GM19193 (cell line): ENCODE measurements around the gene ADGRF1.

Experiments used
- POLR2A ChIP-seq: IDR thresholded peaks from 4 replicates; pipeline ENCODE4 v1.6.1; 2011; ENCODE audit not compliant: insufficient read depth, insufficient read length; ENCODE audit errors: extremely low read depth

The ADGRF1 gene

DNA sequence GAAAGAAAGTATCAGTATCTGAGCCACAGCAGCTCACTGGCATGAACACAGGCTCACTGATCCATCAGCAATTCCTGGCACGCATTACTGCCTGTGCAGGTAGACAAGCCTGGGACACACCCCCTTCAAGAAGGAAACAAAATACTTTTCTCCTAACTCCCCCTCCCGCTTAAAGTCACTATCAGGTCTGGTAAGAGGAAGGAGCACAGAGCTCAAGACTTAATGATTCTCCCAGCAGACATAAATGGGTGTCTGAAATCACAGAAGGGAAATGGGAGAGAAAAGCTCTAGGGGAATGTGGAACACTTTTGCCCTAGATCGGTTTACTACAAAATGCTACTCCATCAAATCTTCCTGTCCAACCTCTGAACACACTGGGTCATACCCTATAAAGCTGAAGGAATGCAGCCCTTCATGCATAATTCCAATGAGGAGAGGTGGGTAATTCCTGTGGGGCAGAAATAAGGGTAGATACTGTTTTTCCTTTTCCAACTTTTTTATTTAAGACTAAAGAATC lies at the start of gene ADGRF1:
TSS of gene ADGRF1 (minus strand) at position 58 of the 517 bp plus-strand sequence. CDS start 13,271 bp downstream, outside the sequence.
- TF ChIP-seq POLR2A, result no peak

DNA sequence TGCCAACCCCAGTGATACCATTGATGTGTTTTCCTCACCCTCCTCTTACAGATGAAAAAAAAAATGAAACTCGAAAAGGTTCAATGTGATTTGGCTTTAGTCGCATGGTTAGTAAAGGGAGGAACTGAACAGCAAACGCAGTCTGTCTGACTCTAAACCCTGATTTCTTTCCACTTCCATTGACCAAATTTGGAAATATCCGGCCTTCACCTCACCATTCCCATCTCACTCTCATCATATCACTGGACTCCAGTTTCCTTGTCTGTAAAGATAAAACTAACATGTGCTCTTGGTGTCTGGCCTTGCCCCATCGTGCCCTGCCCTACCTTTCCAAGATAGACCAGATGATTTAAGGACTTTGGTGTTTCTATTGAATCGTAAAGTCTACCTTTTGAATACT lies 48.7 kb upstream of the ADGRF1 start:
- TF ChIP-seq POLR2A, result no peak

DNA sequence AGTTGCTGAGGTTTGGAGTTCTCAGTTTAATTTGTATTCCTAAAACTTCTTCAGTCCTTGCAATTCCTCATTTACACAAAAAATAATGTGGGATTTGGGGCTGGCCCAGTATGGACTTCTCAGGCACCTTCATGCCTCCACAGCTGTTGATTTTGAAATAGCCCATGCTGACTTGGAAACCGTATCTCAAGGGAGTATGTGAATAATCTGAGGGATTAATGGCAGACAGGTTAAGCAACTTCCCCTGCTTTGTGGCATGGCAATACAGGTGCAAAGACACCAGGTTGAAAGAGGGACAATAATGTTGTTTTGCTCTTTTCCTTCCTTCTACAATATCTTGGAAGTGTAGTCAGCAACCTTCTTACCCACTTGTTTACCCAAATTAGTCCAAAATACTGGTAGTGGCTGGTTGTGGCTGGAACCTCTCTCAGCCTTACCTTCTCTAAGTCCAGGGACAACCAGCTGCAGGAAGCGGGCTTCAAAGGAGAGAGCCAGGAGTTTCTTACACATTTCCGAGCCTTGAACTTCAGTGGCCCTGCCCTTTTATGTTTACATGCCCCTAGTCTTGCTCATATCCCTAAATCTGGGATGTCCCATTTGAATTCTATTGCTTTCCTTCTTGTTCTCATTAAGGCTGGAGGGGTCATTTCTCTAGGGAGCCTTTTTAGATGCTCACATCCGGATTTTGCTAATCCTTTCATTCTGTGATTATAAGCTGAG lies 44.1 kb upstream of the ADGRF1 start:
- TF ChIP-seq POLR2A, result no peak

GRCh38 chr6:47084610-47085009 lies 42.5 kb upstream of the ADGRF1 start:
- TF ChIP-seq POLR2A, result no peak

DNA sequence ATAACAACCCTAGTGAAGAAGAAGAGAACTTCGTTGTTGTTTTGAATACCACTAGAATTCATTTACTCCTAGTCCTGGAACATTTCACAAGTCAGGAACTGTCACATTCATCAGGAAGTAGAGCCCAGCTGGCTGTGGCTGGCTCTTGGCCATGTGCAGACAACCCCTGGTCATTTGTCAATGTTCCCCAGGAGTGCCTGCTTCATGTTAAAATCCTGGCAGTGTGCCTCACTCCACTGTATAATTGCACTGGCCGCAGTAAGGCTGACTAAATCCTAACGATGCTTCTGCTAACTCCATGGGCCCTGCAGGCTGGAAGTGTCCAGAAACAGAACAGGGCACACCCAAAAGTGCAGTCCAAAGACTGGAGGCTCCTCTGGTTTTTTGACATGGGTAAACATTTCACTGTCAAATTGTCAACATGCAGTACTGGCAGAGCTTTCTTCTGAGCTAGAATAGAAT lies 41.5 kb upstream of the ADGRF1 start:
- TF ChIP-seq POLR2A, result no peak

DNA sequence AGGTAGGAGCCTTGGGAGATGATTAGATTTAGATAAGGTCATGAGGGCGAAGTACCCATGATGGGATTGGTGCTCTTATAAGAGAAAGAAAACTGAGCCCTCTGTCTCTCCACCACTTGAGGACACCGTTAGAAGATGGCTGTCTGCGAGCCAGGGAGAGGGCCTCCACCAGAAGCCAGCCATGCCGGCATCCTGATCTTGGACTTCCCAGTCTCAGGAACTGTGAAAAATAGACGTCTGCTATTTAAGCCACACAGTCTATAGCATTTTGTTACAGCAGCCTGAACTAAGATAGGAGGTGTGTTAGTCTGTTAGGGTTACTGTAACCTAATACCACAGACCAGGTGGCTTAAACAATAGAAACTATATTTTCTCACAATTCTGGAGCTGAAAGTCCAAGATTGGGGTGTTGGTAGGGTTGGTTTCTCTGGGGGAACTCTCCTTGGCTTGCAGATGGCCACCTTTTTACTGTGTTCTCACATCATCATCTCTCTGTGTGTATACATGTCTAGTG lies 38.0 kb upstream of the ADGRF1 start:
- TF ChIP-seq POLR2A, result no peak

- no peak for TF ChIP-seq POLR2A
Observed at GRCh38 chr6:47079638-47080037, 37.5 kb upstream of the ADGRF1 start.

DNA sequence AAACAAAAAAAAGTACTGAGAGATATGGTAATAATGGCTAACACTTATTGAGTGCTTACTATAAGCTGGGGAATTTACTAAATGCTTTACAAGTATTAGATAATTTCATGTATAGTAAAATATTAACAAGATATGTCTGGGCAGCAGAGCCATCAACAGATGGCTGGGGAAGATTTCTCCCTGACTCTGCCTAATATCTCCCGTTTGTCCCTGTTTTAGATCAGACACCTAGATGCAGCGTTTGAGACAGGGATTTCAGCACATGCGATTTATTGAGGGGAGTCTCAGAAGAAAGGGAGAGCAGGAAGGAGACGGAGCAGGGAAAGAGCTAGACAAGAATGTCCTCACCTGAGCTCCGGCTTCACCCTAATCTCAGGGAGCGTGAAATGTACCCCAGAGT lies 36.9 kb upstream of the ADGRF1 start:
- TF ChIP-seq POLR2A, result no peak

DNA sequence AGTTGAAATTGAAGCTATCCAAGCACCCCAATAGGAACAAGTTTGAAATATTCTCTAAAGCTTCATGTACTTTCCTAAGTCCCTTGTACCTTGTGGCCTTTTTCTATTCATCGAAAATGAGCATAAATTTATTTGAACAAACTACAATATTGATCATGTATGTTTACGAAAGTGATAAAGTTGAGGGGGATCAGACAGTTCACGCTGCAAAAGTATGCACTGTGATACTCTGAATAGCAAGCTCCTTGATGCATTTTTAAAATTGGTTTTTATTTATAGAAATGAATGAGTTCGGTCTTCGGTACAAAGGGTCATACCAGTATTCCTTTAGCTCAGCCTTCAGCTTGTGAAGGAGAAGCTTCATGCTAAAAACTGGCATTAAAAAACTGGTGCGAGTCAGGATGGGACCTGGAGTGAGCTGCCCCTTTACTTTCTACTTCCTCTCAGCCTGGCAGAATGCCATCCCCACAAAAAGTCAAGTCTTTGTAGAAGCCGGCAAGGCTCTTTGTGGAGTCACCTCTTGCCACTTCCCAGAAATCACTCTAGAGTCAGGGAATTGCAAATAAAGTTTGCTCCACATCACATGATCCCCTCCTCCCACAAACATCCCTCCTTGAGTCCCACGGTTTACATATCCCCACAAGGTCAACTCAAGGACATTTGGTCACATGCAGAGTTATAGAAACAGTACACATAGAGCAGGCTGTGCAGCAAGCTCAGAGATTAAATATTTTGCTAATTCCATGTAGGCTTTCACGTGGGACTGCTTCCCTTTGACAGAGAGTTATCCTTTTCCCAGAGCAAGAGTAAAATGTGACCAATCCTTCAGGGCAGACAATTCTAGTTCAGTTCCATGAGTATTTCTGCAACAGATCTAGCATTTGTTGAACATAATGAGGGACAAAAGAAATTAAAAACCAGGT lies 34.6 kb upstream of the ADGRF1 start:
- no peak for TF ChIP-seq POLR2A

DNA sequence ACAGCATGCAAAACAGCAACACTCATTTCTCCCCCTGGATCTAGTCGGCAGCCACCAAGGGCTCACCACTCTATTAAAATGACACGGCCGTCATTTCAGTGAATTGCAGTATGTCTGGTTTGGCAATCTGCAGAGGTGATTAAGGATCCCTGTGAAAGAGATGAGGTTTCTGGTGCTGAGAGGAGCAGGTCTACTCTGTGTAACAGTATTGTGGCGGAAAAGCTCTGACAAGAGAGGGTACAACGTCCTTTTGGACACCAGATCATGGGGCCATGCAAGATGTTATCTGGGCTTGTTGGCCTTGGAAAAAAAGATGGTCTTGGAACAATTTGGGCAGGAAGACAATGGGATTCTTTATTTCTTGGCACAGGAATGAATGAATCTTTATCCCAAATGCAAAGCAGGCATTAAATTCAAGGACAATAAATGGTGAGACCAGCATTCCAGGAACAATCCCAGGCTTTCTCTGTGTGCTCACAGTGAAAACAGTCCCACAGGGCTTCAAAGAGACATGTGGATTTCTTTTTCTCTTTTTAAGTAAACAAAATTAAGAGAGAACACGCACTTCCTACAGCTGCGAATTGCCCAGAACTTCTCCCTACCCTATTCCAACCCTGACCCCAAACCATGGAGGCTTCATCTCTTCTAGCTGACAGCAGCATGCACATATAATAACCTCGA lies 33.7 kb upstream of the ADGRF1 start:
- TF ChIP-seq POLR2A, result no peak

GRCh38 chr6:47075168-47075567 lies 33.0 kb upstream of the ADGRF1 start:
- TF ChIP-seq POLR2A, result no peak

- TF ChIP-seq POLR2A, result no peak
Observed at GRCh38 chr6:47073125-47074110, 31.3 kb upstream of the ADGRF1 start.

GRCh38 chr6:47072667-47073066 lies 30.5 kb upstream of the ADGRF1 start:
- TF ChIP-seq POLR2A, result no peak

- no peak for TF ChIP-seq POLR2A
Observed at GRCh38 chr6:47071681-47072080, 29.5 kb upstream of the ADGRF1 start.
